ENCODE data around the gene SND1.

The SND1 gene

GRCh38 chr7:127678947-127679346 lies 27.0 kb downstream of the SND1 start:
- TF ChIP-seq, protein P1, sequence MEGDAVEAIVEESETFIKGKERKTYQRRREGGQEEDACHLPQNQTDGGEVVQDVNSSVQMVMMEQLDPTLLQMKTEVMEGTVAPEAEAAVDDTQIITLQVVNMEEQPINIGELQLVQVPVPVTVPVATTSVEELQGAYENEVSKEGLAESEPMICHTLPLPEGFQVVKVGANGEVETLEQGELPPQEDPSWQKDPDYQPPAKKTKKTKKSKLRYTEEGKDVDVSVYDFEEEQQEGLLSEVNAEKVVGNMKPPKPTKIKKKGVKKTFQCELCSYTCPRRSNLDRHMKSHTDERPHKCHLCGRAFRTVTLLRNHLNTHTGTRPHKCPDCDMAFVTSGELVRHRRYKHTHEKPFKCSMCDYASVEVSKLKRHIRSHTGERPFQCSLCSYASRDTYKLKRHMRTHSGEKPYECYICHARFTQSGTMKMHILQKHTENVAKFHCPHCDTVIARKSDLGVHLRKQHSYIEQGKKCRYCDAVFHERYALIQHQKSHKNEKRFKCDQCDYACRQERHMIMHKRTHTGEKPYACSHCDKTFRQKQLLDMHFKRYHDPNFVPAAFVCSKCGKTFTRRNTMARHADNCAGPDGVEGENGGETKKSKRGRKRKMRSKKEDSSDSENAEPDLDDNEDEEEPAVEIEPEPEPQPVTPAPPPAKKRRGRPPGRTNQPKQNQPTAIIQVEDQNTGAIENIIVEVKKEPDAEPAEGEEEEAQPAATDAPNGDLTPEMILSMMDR (IDR thresholded peaks at IDR 0.05): no peak

DNA sequence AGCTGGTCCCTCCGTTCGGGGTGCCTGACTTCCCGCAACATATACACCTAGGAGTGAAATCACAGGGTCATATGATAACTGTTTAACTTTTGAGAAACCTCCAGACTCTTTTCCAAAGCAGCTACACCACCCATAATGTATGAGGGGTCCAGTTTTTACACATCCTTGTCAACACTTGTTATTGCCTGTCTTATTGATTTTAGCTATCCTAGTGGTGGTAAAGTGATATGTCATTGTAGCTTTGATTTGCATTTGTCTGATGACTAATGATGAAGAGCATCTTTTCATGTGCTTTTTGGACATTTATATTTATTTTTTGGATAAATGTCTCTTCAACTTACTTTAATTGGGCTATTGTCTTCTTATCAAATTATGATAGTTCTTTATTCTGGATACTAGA lies 29.0 kb downstream of the SND1 start:
- TF ChIP-seq, protein P1 (IDR thresholded peaks at IDR 0.05): no peak

DNA sequence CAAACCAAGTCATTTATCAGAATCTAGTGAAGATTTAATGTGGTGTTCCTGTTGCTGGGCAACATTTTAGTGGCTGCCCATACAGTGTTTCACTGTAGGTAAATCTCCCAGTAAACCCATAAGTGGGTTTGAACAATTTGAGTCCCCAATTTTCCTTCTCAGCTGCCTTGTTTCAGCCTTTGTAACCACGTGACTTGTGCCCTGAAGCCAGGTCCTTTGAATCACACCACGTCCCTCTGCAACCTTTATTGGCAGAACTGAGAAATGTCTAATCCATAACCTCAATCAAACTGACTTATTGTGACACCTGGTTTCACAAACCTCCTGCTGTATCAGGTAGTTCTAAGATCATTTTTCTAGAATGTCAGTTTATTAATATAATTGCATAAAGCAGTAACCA lies 30.1 kb downstream of the SND1 start:
- TF ChIP-seq, protein P1 (IDR thresholded peaks at IDR 0.05): no peak

GRCh38 chr7:127683776-127684681 lies 32.0 kb downstream of the SND1 start:
- TF ChIP-seq, protein P1 (IDR thresholded peaks at IDR 0.05): no peak

GRCh38 chr7:127689194-127689772 lies 37.3 kb downstream of the SND1 start:
- TF ChIP-seq, protein P1 (IDR thresholded peaks at IDR 0.05): no peak

- TF ChIP-seq, protein P1 (IDR thresholded peaks at IDR 0.05): no peak
These were observed 38.3 kb downstream of the SND1 start for GRCh38 chr7:127690337-127690736.

GRCh38 chr7:127690806-127691205 lies 38.8 kb downstream of the SND1 start:
- TF ChIP-seq, protein P1 (IDR thresholded peaks at IDR 0.05): no peak

Measured in LNCAP (cell line).